Measurements from ENCODE around the gene RGS7.

RGS7 gene

DNA sequence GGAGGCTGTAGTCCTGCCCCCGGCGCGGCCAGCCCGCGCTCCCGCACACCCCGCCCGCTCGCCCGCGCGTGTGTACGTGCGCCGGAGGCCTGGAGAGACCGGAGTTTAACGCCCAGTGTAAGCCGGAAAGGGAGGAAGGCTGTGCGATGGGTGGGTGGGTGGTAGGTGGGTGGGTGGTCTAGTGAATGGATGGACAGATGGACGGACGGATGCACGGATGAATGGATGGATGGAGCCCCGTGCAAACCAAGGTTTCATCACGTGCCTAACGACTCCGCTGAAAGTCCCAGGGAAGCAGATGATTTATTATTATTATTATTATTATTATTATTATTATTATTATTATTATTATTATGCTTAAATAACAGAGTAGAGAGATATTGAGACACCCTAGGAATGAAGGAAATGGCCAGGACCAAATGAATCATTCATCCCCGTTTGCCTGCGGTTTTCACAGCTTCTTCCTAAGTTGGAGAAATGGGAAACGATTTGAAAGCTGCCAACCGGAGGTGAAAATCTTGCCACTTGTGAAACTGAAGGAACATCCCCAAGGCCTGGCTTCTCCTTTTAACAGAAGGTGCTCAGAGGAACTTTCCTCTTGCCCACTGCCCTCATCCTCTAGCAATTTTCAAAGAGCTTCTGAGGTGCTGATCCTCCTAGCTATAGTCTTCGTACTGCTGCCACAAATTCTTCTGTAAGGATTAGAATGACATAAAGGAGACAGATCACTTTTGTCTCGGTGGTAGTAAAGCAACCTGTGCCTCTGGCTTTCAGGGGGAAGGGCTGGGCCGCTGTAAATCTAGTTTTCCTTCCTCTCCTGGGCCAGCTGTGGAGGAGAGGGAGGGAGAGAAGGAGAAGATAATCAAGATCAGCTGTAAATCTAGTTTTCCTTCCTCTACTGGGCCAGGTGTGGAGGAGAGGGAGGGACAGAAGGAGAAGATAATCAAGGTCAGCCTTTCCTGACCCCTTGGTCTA, 648 bp upstream of the RGS7 start:
- ChIA-PET POLR2A (ENCODE audit: low non-redundant PET) (no interaction called here), CTCF (interaction anchor here (0.6 kb wide), 2 partner anchors 16 to 49 kb away, joined by 4 read pairs; no protein-coding TSS in a partner anchor)
- no peak overlapping the region for H3K27ac ChIP-seq
- DNase-seq (ENCODE audit: low spot score) = no peak
- TF ChIP-seq, protein P1, sequence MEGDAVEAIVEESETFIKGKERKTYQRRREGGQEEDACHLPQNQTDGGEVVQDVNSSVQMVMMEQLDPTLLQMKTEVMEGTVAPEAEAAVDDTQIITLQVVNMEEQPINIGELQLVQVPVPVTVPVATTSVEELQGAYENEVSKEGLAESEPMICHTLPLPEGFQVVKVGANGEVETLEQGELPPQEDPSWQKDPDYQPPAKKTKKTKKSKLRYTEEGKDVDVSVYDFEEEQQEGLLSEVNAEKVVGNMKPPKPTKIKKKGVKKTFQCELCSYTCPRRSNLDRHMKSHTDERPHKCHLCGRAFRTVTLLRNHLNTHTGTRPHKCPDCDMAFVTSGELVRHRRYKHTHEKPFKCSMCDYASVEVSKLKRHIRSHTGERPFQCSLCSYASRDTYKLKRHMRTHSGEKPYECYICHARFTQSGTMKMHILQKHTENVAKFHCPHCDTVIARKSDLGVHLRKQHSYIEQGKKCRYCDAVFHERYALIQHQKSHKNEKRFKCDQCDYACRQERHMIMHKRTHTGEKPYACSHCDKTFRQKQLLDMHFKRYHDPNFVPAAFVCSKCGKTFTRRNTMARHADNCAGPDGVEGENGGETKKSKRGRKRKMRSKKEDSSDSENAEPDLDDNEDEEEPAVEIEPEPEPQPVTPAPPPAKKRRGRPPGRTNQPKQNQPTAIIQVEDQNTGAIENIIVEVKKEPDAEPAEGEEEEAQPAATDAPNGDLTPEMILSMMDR (conservative IDR thresholded peaks at IDR 0.05; ENCODE audit: low read depth) = no peak

DNA sequence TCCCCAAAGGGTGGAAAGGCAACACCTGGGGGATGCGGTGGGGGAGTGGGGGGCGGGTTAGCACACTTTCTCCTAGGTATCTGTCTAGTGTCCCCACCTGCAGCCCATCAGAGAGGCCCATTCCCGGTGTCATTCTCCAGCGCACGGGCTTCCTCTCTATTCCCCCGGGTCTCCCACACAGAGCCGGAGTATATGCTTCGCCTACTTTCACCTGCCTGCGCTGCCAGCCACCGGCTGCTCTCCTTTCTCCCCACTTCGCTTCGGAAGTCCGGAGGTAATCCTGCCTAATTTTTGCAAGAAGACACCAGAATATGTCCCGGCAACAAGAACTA, 852 bp downstream of the RGS7 start:
- no peak overlapping the region for H3K27ac ChIP-seq
- ChIA-PET POLR2A (ENCODE audit: low non-redundant PET) (no interaction called here), CTCF (no interaction called here)
- TF ChIP-seq, protein P1 (conservative IDR thresholded peaks at IDR 0.05; ENCODE audit: low read depth) = no peak
- no peak for DNase-seq (ENCODE audit: low spot score)

DNA sequence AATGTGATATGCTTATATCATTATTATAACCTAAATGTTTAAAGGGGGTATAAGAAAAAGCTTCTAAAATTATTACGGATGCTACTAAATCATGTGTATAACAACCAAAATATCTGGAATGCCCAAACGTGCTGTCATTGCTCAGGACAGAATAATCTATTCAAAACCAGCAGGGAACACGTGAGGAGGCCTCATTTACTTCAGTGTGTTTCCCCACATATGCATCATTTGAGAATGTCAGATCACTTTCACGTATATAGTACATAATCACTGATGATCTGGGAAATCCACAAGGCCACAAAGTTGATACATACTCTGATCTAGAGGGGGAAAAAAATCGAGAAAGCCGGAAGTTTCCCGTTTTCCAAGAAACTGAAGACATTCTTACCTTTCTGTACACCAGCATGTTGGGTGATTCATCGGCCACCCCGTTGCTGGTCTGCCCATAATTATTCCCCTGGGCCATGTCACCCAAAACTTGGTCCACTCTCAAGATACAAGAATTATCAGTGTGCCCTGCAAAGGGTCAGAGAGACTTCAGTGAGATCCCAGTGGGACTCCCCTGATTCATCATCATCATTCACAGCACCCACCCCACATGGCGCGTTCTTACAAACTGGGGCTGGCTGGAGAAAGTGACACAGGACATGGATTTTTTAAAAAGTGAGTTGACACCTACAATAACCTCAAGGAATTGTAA, 1.5 kb downstream of the RGS7 start:
- no peak for DNase-seq (ENCODE audit: low spot score)
- H3K27ac ChIP-seq = no peak overlapping the region
- ChIA-PET CTCF (no interaction called here), POLR2A (ENCODE audit: low non-redundant PET) (no interaction called here)
- TF ChIP-seq, protein P1 (conservative IDR thresholded peaks at IDR 0.05; ENCODE audit: low read depth) = no peak

DNA sequence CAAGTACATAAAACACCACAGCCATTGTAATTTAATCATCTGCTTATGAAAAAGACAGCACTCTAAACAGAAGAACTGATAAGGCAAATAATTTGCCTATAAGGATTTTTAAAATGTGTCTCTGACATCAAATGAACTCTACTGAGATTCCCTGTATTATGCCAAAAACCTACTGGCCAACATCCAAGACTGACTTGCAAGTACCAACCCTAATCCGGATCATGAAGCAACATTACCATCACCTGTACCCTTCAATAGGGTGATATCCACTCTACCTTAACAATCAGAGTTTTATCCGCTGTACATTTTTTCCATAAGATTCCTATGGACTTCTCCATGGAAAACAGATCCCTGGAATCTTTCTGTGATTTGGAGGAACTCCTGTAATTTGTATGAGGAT, 4.6 kb downstream of the RGS7 start:
- TF ChIP-seq, protein P1 (conservative IDR thresholded peaks at IDR 0.05; ENCODE audit: low read depth) = no peak
- no peak for DNase-seq (ENCODE audit: low spot score)
- ChIA-PET POLR2A (ENCODE audit: low non-redundant PET) (no interaction called here), CTCF (no interaction called here)
- H3K27ac ChIP-seq = no peak overlapping the region

DNA sequence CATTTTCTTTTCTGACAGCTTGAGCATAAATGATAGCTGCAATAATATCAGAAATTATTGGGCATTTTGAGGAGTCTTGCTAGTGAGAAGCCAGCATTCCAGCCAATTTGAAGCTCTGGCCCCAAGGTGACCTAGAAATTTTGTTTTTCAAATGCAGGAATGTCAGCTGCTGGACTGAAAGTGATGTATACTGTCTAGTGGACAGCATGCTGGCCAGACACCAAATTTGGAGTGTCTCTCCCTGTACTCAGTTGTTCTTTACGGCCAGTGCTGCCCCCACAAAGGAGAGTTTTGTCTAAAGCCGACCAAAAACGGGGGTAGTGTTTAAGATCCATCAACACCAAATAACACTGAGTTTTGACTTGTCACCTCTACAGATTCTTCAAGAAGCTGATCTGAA, 5.2 kb downstream of the RGS7 start:
- CTCF ChIA-PET = no interaction called here
- H3K27ac ChIP-seq = no peak overlapping the region
- DNase-seq (ENCODE audit: low spot score) = no peak
- TF ChIP-seq, protein P1 (conservative IDR thresholded peaks at IDR 0.05; ENCODE audit: low read depth) = no peak
- POLR2A ChIA-PET (ENCODE audit: low non-redundant PET) = no interaction called here

DNA sequence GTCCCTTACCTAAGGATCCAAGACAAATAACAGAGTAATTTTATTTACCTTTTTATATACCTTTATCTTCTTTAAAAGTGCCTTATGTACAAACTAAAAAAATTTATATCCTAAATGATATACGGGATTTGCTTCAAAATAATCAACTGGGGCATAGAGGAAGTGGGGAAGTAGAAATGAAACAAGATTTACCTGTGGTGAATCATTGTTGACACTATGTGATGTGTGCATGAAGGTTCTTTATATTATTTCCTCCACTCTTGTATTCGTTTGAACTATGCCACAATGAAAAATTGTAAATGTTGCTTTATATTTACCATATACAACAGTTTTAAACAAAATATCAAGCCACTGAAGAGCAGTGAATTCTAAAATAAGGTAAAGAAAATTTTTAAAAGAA, 13.0 kb downstream of the RGS7 start:
- no peak for DNase-seq (ENCODE audit: low spot score)
- no peak overlapping the region for H3K27ac ChIP-seq
- ChIA-PET CTCF (no interaction called here), POLR2A (ENCODE audit: low non-redundant PET) (no interaction called here)
- TF ChIP-seq, protein P1 (conservative IDR thresholded peaks at IDR 0.05; ENCODE audit: low read depth) = no peak
